ENCODE results near the gene UVRAG.

Gene UVRAG

DNA sequence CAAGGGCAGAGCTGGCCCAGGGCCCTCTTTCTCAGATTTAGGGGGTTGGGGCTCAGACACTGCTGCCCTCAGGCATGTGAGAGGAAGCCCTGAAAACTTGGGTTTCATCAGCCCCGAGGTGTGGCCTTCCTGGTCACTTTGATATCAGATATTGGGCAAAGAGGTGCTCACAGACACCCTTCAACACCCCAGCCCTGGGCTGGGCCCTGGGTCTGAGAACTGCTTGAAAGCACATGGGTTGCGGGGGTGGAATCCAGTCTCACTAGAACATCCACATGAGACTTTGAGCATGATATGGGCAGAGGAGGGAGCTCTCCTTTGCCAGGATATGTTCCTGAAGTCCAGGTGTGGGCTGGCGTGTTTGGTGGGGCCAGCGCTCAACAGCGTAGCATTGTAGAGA, 36.0 kb upstream of the UVRAG start:
- H3K4me3 ChIP-seq (ENCODE audit: low read depth, low read length): no peak overlapping the region
- no peak for DNase-seq (ENCODE audit: low read depth)
- TF ChIP-seq, protein P1, sequence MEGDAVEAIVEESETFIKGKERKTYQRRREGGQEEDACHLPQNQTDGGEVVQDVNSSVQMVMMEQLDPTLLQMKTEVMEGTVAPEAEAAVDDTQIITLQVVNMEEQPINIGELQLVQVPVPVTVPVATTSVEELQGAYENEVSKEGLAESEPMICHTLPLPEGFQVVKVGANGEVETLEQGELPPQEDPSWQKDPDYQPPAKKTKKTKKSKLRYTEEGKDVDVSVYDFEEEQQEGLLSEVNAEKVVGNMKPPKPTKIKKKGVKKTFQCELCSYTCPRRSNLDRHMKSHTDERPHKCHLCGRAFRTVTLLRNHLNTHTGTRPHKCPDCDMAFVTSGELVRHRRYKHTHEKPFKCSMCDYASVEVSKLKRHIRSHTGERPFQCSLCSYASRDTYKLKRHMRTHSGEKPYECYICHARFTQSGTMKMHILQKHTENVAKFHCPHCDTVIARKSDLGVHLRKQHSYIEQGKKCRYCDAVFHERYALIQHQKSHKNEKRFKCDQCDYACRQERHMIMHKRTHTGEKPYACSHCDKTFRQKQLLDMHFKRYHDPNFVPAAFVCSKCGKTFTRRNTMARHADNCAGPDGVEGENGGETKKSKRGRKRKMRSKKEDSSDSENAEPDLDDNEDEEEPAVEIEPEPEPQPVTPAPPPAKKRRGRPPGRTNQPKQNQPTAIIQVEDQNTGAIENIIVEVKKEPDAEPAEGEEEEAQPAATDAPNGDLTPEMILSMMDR (IDR thresholded peaks at IDR 0.05; ENCODE audit: control insufficient read depth, extremely low read depth, insufficient read depth): no peak

DNA sequence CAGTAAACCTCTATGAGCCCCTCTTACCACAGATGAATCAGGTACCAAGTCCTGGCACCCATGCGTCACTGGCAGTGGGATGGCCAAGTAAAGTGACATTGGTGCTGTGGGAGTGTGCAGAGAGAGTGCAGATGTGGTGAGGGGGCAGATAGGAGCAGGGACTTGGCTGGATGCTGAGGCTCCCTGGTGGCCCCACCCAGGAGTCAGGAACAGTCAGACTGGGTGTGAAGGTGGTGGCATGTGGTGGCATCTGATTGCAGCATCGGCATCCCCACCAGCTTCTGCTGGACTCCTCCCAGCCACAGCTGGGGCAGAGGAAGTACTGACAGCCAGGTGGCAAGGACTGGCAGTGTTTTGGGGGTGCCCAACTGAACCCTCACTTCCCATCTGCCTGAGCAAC, 35.0 kb upstream of the UVRAG start:
- TF ChIP-seq, protein P1 (IDR thresholded peaks at IDR 0.05; ENCODE audit: control insufficient read depth, extremely low read depth, insufficient read depth): no peak
- no peak for DNase-seq (ENCODE audit: low read depth)
- no peak overlapping the region for H3K4me3 ChIP-seq (ENCODE audit: low read depth, low read length)

DNA sequence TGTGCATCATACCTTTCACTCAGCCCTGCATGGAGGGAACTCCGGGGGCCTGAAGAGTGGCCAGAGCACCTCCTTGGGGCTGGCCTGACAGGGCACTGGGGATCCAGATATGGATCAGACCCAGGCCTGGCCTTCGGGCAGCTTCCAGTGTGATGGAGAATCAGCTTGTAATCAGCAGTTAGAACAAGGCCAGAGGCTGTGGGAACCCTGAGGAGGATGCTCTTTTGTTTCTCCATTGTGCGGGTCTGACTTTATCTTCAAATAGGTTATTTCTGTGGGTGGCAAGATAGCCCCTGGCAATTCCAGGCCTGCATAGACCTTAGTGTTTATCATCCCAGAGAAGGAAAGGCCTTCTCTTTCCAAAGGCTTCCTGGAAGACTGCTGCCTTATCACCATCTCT, 34.1 kb upstream of the UVRAG start:
- DNase-seq (ENCODE audit: low read depth): no peak
- TF ChIP-seq, protein P1 (IDR thresholded peaks at IDR 0.05; ENCODE audit: control insufficient read depth, extremely low read depth, insufficient read depth): no peak
- H3K4me3 ChIP-seq (ENCODE audit: low read depth, low read length): no peak overlapping the region

DNA sequence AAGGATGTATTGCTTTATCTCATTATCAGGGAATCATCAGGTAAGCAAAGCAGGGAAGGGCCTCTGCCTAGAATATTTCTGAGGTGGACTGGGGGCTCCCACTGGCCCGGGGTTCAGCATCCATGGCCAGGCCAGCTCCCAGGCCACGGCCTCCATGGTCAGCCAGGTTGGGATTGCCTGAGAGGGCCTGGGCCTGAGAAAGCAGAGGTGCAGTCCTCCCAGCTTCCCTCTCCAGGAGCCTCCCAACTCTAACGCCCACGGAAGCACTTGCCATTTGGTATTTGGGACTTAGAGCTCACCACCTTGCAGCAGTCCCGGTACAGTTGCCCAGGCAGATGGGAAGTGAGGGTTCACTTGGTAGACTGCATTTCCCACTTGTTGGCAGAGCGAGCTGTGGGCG, 33.7 kb upstream of the UVRAG start:
- DNase-seq (ENCODE audit: low read depth): no peak
- TF ChIP-seq, protein P1 (IDR thresholded peaks at IDR 0.05; ENCODE audit: control insufficient read depth, extremely low read depth, insufficient read depth): no peak
- H3K4me3 ChIP-seq (ENCODE audit: low read depth, low read length): no peak overlapping the region

DNA sequence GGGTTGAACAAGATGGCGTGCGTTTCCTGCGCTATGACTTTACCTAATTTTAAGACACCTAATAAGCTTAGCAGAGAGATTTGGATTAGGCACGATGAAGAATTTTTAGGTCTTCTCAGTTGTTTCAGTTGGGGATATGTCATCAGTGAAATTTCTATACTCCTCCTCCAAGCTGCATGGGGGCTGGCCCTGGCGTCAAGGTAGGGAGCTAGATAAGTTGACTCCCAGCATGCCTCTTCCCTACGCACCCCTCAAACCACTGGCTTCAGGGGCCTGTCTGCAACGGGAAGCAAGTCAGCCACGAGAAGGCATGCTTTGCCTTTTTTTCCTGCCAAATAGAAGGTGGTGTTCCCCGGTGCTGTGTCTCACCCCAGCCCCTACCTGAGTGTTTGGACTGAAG, 33.2 kb upstream of the UVRAG start:
- TF ChIP-seq, protein P1 (IDR thresholded peaks at IDR 0.05; ENCODE audit: control insufficient read depth, extremely low read depth, insufficient read depth): no peak
- no peak for DNase-seq (ENCODE audit: low read depth)
- H3K4me3 ChIP-seq (ENCODE audit: low read depth, low read length): no peak overlapping the region

DNA sequence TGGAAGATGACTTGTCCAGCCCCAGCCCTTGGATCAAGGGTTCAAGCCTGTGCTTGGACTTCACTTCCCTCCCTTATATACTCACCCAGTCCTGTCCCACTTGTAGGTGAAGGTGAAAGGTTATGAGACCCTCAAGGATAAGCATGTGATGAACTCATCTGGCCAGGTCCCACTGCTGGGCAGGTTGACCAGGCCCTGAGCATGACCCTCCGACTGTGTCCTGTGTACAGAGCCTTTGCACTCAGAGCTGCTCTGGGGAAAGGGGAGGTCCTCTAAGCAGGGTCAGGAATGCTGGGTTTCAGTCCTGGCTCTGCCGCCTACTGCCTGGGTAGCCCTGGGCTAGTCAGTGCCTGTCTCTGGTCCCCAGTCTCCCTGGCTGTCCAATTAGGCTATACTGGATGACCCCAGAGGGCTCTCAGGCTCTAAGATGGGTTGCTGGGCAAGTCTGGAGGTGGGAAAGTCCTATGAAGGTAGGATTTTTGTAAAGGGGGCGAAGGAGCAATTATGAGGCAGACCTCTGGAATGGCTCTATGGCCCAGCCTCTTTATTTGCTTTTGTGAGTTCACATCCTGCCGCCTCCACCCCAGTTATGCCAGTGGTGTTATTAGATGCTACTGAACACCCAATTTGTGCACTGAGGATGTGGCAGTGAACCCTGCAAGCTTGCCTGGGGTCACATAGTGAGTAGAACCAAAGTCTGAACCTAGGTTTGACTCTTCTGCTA, 32.3 kb upstream of the UVRAG start:
- no peak for DNase-seq (ENCODE audit: low read depth)
- TF ChIP-seq, protein P1 (IDR thresholded peaks at IDR 0.05; ENCODE audit: control insufficient read depth, extremely low read depth, insufficient read depth): no peak
- no peak overlapping the region for H3K4me3 ChIP-seq (ENCODE audit: low read depth, low read length)

Data from LNCaP clone FGC (cell line).